ENCODE data around the gene SHISA8. TPM values are rescaled to one million over a fixed set of nuclear protein-coding genes. Genes with fewer than 3 reads are reported as not detected.

Gene SHISA8
- total RNA-seq, 1 experiment from 2014 or later = 2.4 TPM

- TF ChIP-seq ZNF512 (CRISPR knock-in tag; IDR thresholded peaks at IDR 0.05; ENCODE audit: borderline replicate concordance) (no peak), GABPB1 (CRISPR knock-in tag; IDR thresholded peaks at IDR 0.05) (no peak), TCF7 (CRISPR knock-in tag; IDR thresholded peaks at IDR 0.05; ENCODE audit: low read depth) (no peak), NR3C1 (CRISPR knock-in tag; conservative IDR thresholded peaks at IDR 0.05; ENCODE audit: low read depth) (no peak), ATF6 (CRISPR knock-in tag; IDR thresholded peaks at IDR 0.05) (no peak), ZNF532 (CRISPR knock-in tag; IDR thresholded peaks at IDR 0.05; ENCODE audit: borderline replicate concordance) (no peak), GTF2I (CRISPR knock-in tag; conservative IDR thresholded peaks at IDR 0.05) (no peak), AFF4 (CRISPR knock-in tag; IDR thresholded peaks at IDR 0.05; ENCODE audit: borderline replicate concordance) (no peak), CBFB (CRISPR knock-in tag; IDR thresholded peaks at IDR 0.05; ENCODE audit: low read depth) (no peak), ELF4 (CRISPR knock-in tag; IDR thresholded peaks at IDR 0.05; ENCODE audit: low read depth) (no peak), JUN (CRISPR knock-in tag; IDR thresholded peaks at IDR 0.05) (no peak), OVOL2 (CRISPR knock-in tag; IDR thresholded peaks at IDR 0.05; ENCODE audit: borderline replicate concordance) (no peak)
These were observed 18.7 kb upstream of the SHISA8 start (continued) for GRCh38 chr22:41933411-41934177.

- Mint-ChIP-seq H3K4me3 (no peak overlapping the region), H3K9me3 (no peaks in the 10 kb centered on the region), H3K27me3 (ENCODE audit: low read depth) (peaks cover 34% of the 10 kb centered on the region), H3K36me3 (peaks cover 7% of the 10 kb centered on the region), H3K27ac (no peak overlapping the region), H3K4me1 (peaks cover 8% of the 10 kb centered on the region)
- DNase-seq (ENCODE audit: low spot score) = no peak
- ChIA-PET CTCF (interaction anchor here (0.6 kb wide), 1 partner anchor 12 kb away, joined by 3 read pairs; no protein-coding TSS in a partner anchor), POLR2A (no interaction called here)
- no peak for ATAC-seq
- no peak for TF ChIP-seq FOXK1 (CRISPR knock-in tag; IDR thresholded peaks at IDR 0.05)
- TF ChIP-seq ZNF317 (CRISPR knock-in tag; IDR thresholded peaks at IDR 0.05; ENCODE audit: borderline replicate concordance, low read depth) = no peak
- TF ChIP-seq HMGA2 (CRISPR knock-in tag; IDR thresholded peaks at IDR 0.05) = no peak
- no peak for TF ChIP-seq TCF7 (CRISPR knock-in tag; IDR thresholded peaks at IDR 0.05; ENCODE audit: low read depth)
- TF ChIP-seq CREM (CRISPR knock-in tag; IDR thresholded peaks at IDR 0.05) = no peak
- no peak for TF ChIP-seq STAT6 (CRISPR knock-in tag; conservative IDR thresholded peaks at IDR 0.05; ENCODE audit: low read depth)
- TF ChIP-seq MAX (CRISPR knock-in tag; IDR thresholded peaks at IDR 0.05) = no peak
- TF ChIP-seq USF1 (CRISPR knock-in tag; IDR thresholded peaks at IDR 0.05) = no peak
These were observed 17.5 kb upstream of the SHISA8 start for GRCh38 chr22:41932353-41932752.

Measured in WTC11 (cell line).